ENCODE measurements around the gene FBN3.
"Not testable (repeated sequence)": the region's sequence is repeated elsewhere in the genome, so short reads cannot be mapped to it uniquely, and the experiment has no call there.

DNA sequence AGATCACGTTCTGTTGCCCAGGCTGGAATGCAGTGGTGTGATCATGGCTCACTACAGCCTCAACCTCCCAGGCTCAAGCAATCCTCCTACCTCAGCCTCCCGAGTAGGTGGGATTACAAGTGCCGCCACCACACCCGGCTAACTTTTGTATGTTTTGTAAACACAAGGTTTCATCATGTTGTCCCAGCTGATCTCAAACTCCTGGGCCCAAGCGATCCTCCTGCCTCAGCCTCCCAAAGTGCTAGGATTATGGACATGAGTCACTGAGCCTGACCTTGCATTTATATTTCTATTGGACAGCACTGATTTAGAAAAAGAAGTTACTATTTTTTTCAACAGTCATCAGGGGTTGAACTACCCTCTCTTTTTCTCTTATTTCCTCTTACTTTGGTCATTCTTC, 9.9 kb upstream of the FBN3 start:
- TF ChIP-seq EZH2 (IDR thresholded peaks at IDR 0.05; ENCODE audit: borderline replicate concordance, low read length): not testable (repeated sequence)
- TF ChIP-seq, protein P1, sequence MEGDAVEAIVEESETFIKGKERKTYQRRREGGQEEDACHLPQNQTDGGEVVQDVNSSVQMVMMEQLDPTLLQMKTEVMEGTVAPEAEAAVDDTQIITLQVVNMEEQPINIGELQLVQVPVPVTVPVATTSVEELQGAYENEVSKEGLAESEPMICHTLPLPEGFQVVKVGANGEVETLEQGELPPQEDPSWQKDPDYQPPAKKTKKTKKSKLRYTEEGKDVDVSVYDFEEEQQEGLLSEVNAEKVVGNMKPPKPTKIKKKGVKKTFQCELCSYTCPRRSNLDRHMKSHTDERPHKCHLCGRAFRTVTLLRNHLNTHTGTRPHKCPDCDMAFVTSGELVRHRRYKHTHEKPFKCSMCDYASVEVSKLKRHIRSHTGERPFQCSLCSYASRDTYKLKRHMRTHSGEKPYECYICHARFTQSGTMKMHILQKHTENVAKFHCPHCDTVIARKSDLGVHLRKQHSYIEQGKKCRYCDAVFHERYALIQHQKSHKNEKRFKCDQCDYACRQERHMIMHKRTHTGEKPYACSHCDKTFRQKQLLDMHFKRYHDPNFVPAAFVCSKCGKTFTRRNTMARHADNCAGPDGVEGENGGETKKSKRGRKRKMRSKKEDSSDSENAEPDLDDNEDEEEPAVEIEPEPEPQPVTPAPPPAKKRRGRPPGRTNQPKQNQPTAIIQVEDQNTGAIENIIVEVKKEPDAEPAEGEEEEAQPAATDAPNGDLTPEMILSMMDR (IDR thresholded peaks at IDR 0.05; ENCODE audit: low read length): not testable (repeated sequence)

Measured in OCI-LY1 (cell line).